Fibroblast of skin of back (primary cell): ENCODE results near the gene WBP4. TPM values are rescaled to one million over a fixed set of nuclear protein-coding genes. Genes with fewer than 3 reads are reported as not detected.
A peak's percentile ranks its signal among the peaks of the same experiment; 100 is the strongest.
"Not testable (repeated sequence)": the region's sequence is repeated elsewhere in the genome, so short reads cannot be mapped to it uniquely, and the experiment has no call there.

Experiments used
- DNase-seq: peaks from one replicate; pipeline ENCODE4 v3.0.0-alpha.2; 2013
- polyA plus RNA-seq, 2 experiments: library from polyadenylated mRNA; unstranded; fragments of 120-200 nt; gene quantifications; one replicate each; pipeline ENCODE4 v1.2.1, GENCODE V29; 2013; ENCODE audit not compliant: insufficient read length in 2 of 2

The WBP4 gene, protein sequence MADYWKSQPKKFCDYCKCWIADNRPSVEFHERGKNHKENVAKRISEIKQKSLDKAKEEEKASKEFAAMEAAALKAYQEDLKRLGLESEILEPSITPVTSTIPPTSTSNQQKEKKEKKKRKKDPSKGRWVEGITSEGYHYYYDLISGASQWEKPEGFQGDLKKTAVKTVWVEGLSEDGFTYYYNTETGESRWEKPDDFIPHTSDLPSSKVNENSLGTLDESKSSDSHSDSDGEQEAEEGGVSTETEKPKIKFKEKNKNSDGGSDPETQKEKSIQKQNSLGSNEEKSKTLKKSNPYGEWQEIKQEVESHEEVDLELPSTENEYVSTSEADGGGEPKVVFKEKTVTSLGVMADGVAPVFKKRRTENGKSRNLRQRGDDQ
- polyA plus RNA-seq (2013, experiment 1 of 2; ENCODE audit: insufficient read length), result 12.1 TPM
- 11.2 TPM for polyA plus RNA-seq (2013, experiment 2 of 2; ENCODE audit: insufficient read length)

DNA sequence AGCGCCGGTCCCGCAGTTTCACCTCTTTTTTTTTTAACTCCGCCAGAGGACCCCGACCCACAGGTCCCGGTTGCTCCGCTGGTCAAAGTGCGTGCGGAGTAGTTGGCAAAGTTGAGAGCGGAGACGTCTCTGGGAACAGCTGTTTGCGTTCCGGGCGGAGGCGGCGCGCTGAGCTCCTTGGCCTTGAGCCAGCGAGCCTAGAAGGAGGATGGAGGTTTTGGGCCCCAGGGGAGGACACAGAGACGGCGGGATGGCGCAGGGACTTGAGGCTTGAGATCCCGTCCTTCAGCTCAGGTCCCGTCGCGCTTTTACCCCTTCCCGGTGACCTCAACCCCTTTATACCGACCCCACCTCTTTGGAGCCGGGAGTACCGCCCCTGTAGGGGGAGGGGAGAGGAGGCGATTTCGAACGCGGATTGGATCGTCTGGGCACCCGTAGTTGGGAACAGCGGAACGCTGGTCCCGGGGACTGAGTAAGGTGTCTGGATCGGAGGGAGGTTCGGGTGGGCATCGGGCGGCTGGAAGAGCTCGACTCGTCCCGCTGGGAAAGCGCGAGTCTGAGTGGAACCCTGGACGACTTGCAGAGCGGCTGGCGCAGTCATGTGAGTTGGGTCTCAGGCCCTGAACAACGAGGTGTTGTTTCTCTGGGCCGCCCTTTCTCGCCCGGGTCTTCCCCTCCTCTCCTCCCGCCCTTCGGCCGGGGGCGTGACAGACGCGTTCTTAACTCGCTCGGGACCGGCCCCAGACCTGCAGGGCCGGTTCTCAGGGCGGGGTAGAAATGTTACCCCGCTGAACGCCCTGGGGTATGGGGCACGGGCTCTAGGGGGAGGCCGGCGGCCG, at the start of gene WBP4:
TSS of gene WBP4 (plus strand) at position 435 of the 839 bp plus-strand sequence. CDS start at position 600, 165 bp downstream.
- peak; percentile 95 for DNase-seq

DNA sequence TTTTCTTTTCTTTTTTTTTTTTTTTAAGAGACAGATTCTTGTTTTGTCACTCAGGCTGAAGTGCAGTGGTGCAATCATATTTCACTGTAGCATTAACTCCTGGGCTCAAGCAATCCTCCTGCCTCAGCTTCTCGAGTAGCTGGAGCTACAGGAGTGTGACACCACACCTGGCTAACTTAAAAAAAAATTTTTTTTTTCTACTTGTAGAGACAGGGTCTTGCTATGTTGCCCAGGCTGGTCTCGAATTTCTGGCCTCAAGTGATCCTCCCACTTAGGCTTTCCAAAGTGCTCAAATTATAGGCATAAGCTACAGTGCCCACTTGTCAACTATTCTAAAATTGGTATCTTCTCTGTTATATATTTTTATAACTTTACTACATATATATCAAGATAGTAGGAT, 48.8 kb upstream of the WBP4 start:
- no peak for DNase-seq

DNA sequence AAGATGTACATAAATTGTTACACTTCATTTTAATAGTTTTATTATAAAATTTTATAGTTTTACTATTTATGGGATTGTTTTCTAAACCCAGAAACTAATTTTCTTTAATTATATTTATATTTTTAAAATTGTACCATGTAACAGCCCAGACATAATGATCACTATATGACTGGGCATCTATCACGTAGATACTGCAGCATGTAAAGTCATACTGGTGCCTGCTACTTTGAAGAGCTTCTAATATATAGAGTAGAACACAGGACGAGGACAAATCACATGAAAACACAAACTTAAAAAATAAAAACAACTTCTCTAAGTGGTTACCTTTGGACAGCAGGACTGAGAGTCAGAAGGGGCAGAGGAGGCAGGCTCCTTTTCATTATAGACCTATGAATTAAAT, 47.5 kb upstream of the WBP4 start:
- no peak for DNase-seq

DNA sequence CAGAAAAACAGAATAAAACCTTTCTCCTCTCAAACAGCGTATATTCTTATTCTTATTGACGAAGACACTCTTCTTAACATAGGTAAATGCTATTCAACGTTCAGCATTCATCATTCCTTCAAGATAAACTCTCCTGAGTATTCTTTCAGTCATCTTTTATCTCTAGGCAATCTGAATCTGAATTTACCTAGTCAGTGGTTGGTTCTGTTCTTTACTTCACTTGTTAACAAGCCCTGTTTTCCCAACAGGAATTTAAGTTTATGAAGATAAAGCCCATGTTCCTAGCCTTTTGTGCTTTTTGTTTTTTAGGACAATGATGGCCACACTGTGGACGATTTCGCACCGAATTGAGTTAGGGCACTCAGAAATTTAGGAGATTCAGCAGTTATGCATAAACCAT, 45.4 kb upstream of the WBP4 start:
- no peak for DNase-seq

DNA sequence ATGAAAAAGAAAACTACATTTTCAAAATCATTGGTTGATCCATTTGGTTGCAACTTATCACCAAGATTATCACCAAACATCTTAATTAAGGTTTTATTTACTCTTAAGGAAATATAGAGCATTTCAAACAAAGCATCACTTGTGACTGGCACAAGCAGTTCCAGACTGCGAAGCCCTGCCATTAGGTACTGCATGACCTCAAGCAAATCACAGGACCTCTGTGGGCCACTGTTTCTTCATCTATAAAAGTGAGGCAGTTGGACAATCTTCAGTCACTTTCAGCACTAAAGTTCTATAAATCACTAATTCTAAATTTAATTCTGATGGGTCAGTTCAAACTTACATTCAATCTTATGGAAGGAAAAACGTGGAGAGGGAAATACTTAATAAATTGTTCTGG, 44.1 kb upstream of the WBP4 start:
- DNase-seq, result no peak

DNA sequence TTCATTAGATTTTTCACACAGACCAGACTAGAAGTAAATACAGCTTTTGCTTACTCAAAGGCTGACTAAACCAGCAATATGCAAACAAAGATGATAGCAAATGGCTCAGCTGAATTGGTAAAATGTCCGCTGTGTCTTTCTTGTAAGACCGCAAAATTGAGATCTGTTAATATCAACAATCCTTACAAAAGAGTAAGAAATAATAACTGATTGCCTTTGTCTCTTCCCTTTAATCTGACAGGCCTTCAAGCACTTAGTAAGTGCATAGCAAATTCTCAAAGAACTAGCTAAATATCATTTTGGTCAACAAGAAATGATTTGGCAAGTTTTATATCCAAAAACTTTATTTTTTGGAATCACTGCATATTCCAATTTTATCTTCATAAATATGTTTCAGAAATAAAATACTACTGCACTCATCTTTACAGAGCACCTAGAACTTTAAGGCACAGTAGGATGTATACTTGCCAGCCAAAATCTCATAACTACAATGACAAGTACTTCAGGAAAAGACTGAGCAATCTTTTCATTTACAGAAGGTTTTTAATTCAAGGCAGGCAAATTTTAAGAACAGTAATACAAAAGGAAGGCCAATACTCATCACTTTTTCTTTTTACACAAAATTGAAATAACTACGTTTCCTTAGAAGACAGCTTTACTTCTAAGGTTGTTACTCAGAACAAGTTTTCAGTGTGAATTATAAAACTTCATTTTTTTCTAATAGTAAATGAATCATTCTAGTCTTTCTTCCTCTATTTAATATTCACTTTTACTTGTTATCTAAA, 43.3 kb upstream of the WBP4 start:
- no peak for DNase-seq

DNA sequence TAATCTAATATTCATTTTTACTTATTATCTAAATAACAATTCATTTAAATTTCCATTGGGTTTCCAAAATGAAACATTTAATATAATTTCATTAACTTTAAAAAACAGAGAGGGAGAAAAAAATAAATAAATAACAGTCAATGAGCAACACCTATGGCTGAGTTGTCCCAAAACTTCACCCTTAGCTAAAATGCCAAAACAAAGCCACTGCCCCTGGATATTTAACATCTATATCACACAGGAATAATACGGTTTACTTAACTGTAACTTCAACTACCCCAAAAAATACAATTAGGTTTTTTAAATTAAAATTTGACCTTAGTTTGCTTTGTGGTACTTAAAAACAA, 42.7 kb upstream of the WBP4 start:
- no peak for DNase-seq

DNA sequence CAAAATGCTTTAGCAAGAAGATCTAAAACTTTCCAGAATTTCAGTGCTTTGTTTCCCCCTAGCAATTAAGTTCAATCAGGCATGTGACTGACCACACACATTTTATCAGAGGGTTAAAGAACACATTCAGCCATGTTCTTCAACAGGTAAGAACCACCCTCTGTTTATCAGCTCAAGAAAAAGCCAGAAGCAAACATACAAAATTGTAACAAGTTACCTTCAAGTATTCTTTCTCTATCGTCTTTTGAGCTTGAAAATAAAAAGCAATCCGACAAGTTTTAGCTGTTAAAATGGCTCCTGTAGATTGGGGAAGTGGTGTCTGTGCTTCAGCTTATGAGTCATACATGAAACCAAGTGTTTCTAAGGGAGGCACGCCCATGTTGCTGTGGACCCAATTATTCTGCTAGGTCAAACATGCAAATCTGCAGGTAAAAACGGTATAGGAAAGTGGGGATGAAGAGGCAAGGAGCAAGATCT, 42.3 kb upstream of the WBP4 start, which contains the start of gene ELF1:
TSS of gene ELF1 (minus strand) at position 306 of the 477 bp plus-strand sequence. CDS start 37,262 bp downstream, outside the sequence.
- DNase-seq, result peak; percentile 54

DNA sequence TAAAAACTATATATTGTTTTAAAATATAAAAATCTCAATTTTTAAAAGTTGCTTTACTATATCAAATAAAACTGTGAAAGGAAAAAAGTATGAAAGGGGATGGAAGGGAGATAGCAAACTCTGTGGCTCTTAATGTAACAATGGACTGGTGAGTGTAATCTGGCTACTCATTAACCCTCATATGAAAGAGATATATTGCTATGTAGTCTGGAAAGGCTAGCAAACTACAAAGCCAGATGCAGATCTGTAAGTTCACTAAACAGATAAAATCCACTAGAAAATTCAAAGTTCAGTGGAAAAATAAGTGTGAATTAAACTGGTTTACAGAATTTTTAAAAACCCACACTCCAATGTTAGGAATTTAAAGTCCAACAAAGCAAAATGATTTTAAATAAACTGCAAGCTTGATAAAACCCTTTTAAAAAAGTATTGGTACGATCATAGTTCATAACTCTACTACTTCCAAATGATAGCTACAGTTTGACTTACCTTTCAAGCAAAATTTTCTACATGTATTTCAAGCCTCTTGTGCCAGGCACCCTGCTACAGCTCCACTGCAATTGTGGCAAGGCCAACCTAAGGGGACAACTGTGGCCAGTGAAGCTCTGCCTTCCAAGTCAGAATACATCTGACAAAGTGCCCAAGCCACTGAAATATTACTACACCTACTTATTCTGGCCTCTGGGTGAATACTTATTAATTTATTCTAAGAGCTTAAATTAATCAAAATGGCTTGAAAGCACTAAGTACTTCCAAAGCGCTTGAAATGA, 41.5 kb upstream of the WBP4 start:
- DNase-seq, result no peak

DNA sequence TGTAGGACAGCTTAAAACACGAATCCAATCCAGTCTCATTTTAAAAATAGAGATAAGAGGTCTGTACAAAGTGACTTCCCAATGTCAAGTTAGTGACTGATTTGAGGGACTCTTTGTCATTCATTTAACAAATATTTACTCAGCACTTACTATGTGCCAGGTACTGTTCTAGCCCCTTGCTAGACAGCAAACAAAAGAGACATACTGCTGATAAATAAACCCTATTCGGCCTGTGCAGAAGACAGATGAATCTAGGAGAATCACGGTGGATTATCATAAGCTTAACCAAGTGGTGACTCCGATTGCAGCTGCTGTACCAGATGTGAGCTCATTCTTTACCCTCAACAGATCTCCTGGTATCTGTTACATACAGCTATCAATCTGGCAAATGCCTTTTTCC, 35.8 kb upstream of the WBP4 start:
- no peak for DNase-seq

DNA sequence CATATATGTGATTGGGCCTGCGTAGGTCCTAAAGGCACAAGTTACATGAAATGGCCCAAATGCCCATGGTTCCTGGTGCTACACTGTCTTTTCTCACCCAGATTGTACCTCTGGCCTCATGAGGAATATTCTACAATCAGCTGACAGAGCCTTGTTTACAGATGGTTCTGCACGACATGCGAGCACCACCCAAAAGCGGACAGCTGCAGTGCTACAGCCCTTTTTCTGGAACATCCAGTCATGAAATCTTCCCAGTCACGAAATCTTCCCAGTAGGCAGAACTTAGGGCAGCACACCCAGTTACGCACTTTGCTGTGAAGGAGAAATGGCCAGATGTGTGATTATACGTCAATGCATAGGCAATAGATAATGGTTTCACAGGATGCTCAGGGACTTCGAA, 34.5 kb upstream of the WBP4 start:
- no peak for DNase-seq

DNA sequence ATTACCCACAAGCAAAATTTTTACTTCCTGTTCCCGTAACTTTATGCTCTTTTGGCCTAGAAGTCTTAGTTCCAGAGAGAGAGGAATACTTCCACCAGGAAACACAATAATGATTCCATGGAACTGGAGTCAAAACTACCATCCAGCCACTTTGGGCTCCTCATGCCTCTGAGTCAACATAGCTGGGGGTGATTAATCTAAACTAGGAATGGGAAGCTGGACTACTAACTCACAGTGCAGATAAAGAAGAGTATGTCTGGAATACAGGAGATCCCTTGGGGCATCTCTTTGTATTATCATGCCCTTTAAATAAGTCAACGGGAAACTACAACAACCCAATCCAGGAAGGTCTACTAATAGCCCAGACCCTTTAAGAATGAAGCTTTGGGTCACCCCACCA, 33.3 kb upstream of the WBP4 start:
- DNase-seq, result peak; percentile 63

DNA sequence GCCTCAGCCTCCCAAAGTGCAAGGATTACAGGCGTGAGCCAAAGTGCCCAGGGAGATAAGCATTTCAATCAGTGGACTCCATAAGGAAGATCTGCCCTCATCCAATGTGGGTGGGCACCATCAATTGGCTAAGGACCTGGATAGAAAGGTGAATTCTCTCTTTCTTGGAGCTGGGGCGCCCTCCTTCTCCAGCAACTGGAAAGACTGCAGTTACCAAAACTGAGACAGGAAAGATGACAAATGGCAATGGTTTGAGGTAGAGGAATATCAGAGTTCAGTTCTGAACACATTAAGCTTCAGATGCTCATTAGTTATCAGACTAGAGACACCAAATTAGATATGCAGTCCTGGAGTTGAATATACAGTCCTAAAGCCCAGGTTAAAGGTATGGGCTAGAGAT, 31.7 kb upstream of the WBP4 start:
- no peak for DNase-seq

DNA sequence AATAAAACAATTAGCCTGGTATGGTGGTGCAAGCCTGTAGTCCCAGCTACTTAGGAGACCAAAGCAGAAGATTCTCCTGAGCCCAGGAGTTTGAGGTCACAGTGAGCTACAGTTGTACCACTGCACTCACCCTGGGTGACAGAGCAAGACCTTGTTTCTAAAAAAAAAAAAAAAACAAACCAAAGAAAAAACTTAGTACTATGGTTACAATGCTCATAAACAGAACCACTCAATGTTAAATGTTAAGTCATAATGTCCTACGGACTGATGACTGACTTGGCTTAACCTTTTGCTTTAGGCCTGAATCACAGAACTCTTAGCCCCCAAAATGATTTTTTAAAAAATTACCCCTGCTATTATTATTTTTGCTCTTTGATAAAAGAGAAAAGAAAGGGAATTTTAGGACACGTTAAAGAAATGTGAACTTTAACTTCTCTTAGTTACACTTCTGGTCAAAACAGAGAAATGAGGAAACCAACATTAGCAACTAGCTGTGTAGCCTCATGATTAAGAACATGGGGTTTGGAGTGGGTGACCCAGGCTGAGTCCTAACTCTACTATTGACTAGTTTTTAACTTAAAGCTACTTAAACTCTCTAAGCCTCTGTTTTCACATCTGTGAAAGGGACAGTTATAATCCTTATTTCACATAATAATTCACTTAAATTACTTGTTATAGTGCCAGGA, 28.5 kb upstream of the WBP4 start:
- DNase-seq, result no peak

DNA sequence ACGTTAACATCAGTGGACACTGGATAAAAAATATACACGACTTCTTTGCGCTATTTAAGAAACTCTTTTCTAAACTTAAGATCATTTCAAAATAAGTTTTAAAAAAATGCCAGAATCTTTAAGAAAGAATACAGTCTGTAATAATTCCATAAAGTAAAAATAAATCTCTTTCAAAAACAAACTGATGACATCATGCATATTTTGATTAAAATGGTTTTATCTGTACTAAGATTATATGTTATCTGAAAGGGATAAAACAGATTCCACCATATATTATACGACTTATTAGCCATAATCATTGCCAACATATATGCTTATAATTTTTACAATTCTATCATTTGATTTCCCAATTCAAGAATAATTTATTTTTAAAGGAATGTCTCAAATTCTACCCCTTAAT, 26.9 kb upstream of the WBP4 start:
- no peak for DNase-seq

DNA sequence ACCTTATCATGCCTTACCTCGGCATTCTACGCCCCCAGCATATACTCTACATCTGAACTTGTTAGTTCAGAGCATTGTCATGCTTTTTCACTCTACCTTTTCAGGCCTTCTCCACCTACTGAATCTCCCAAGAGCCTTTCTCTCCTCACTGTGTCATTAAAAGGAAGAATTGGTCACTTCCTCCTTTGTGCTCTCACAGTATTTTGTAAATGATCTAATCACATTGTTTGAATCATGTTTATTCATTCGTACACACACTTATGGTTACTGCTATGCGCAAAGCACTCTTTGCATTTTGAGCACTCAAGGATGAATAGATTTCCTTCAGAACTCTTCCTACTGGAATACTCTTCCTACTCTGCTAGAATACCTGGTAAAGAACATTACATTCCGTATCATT, 26.4 kb upstream of the WBP4 start:
- no peak for DNase-seq

DNA sequence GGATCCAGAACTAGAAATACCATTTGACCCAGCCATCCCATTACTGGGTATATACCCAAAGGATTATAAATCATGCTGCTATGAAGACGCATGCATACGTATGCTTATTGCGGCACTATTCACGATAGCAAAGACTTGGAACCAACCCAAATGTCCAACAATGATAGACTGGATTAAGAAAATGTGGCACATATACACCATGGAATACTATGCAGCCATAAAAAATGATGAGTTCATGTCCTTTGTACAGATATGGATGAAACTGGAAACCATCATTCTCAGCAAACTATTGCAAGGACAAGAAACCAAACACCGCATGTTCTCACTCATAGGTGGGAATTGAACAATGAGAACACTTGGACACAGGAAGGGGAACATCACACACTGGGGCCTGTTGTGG, 24.8 kb upstream of the WBP4 start:
- DNase-seq, result not testable (repeated sequence)

DNA sequence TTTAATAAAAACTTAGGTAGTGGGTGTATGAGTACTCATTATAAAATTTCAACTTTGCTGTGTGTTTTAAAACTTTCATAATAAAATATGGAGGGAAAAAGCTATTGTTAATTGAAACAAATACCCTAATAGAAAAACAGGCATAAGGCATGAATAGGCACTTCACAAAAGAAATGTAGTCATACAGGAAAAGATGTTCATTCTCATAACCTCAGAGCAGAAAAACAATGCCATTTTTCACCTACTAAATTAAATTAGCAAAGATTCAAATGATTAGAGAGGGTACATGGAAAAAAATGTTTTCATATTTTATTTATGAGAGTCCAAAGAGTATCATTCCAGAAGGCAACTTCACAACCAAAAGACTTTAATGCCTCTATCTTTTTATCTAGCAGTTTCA, 21.6 kb upstream of the WBP4 start:
- DNase-seq, result no peak

DNA sequence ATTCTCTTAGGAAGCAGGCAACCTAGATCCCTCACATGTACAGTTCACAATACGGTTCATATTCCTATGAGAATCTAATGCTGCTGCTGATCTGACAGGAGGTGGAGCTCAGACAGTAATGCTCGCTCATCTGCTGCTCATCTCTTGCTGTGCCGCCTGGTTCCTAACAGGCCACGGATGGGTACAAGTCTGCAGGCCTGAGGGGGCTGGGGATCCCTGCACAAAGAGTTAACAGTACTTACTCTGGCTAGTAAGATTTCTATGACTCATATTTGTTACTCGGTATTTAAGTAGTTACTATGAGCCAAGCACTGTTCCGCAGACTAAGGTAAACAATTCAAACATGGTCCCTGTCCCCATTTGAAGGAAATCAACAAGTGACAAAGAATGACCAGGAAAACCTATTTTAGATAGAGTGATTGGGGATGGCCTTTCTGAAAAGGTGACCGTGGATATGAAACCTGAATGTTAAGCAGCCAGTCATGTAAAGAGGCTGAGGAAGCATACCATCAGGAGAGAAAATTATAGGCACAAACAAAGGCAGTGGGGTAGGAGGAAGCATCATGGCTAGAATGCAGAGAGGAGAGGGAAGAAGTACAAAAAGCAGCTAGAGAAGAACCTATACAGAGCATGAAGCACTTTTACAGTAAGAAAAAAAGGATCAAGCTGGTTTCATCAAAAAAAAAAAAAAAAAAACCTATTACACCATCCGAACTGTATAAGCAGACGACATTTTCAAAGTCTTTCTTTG, 20.6 kb upstream of the WBP4 start:
- DNase-seq, result no peak

DNA sequence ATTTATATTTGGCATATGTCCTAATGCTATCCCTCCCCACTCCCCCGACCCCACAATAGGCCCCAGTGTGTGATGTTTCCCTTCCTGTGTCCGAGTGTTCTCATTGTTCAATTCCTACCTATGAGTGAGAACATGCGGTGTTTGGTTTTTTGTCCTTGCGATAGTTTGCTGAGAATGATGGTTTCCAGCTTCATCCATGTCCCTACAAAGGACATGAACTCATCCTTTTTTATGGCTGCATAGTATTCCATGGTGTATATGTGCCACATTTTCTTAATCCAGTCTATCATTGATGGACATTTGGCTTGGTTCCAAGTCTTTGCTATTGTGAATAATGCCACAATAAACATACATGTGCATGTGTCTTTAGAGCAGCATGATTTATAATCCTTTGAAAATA, 18.9 kb upstream of the WBP4 start:
- not testable (repeated sequence) for DNase-seq

DNA sequence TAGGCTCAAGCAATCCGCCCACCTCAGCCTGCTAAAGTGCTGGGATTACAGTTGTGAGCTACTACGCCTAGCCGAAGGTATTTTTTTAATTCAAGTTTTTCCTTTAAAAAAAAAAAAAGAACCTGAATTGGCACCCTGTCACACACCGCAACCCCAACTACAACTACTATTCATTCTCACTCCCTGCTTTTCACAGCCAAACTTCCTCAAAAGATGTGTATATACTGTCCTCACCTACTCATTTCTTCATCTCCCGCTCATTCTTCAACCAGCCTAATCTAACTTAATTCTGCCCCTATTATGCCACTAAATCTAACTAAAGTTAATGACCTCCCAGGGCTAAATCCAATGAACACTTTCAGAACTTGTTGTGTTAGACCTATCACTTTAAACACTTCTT, 12.7 kb upstream of the WBP4 start:
- DNase-seq, result no peak
